HCT116 (cell line): Measurements from ENCODE around the gene RAD17. TPM values are rescaled to one million over a fixed set of nuclear protein-coding genes. Genes with fewer than 3 reads are reported as not detected.

Source experiments
- ATAC-seq: fragments of 200-7000 bp; cut with Tn5 transposase; 2 replicates; pipeline ENCODE4 v1.9.1; 2020; ENCODE audit warnings: mild to moderate bottlenecking, moderate library complexity
- BruUV-seq: library from RNA; stranded (reverse); fragments of 400-500 nt; replicated peaks from 2 replicates; lab custom pipeline; 2021; lab: Mats Ljungman, UMichigan
- CTCF ChIA-PET: fragments of 300-600 bp; sonication (Branson Sonifier 250); formaldehyde crosslinking; loops from one replicate; lab custom pipeline; 2021; ENCODE audit warnings: antibody characterized with exemption; lab: Charles Lee
- POLR2A ChIA-PET: fragments of 300-600, 350-600 bp; sonication (Branson Sonifier 250); formaldehyde crosslinking; loops from one replicate; lab custom pipeline; 2021; ENCODE audit warnings: antibody characterized with exemption; lab: Charles Lee
- RAD21 ChIA-PET, 2 experiments: fragments of 300-600 bp; sonication (Branson Sonifier 250); formaldehyde crosslinking; loops; one replicate each; lab custom pipeline; 2023; ENCODE audit warnings: low total read pairs in 2 of 2; ENCODE audit not compliant: uncharacterized antibody in 2 of 2, unreplicated experiment in 2 of 2, low non-redundant PET in 1 of 2; lab: Charles Lee
- DNase-seq: peaks from one replicate; pipeline ENCODE4 v3.0.0-alpha.2; 2010; ENCODE audit warnings: low read depth, low spot score
- H2AFZ ChIP-seq: fragments of 200-600 bp; shearing (Covaris generic), sonication (generic); 2 replicates; pipeline ENCODE4 v1.6.1; 2017; ENCODE audit warnings: low read depth, mixed run types, mixed read lengths, antibody characterized with exemption, low read length; ENCODE audit not compliant: poor library complexity, severe bottlenecking
- H3K27ac ChIP-seq: 2 replicates; pipeline ENCODE4 v1.5.1; 2012; ENCODE audit warnings: low read depth, low read length
- H3K27me3 ChIP-seq: fragments of 200-600 bp; sonication (generic); 2 replicates; pipeline ENCODE4 v1.6.1; 2016; ENCODE audit warnings: mixed run types, low read length, mixed read lengths; ENCODE audit not compliant: insufficient read depth
- H3K36me3 ChIP-seq, 2 experiments: fragments of 200-500 bp in 1 of 2; fragments of 200-600 bp in 1 of 2; sonication (Bioruptor generic) in 1 of 2; sonication (generic) in 1 of 2; 2 replicates each; pipeline versions ENCODE4 v1.5.1 to v1.6.1; 2014 to 2016; ENCODE audit warnings: low read length in 2 of 2, inconsistent platforms in 1 of 2, mixed read lengths in 1 of 2, mixed run types in 1 of 2; ENCODE audit not compliant: insufficient read depth in 2 of 2, control insufficient read depth in 1 of 2
- H3K4me1 ChIP-seq, 2 experiments: fragments of 200-600 bp in 1 of 2; sonication (generic) in 1 of 2; 2 replicates each; pipeline versions ENCODE4 v1.5.1 to v1.6.1; 2012 to 2017; ENCODE audit warnings: low read length in 2 of 2, inconsistent platforms in 1 of 2, mild to moderate bottlenecking in 1 of 2, mixed read lengths in 1 of 2, mixed run types in 1 of 2, moderate library complexity in 1 of 2; ENCODE audit not compliant: insufficient read depth in 2 of 2, control insufficient read depth in 1 of 2
- H3K4me2 ChIP-seq: fragments of 200-600 bp; sonication (generic); 2 replicates; pipeline ENCODE4 v1.6.1; 2017; ENCODE audit warnings: mixed run types, low read length, mixed read lengths
- H3K4me3 ChIP-seq, 2 experiments: fragments of 200-600 bp in 1 of 2; sonication (generic) in 1 of 2; replicated peaks in 1 of 2; 2 replicates each; pipeline ENCODE4 v1.5.1; 2011 to 2016; ENCODE audit warnings: low read length in 2 of 2, control low read depth in 1 of 2, low read depth in 1 of 2, mild to moderate bottlenecking in 1 of 2, mixed read lengths in 1 of 2, mixed run types in 1 of 2
- H3K79me2 ChIP-seq: fragments of 200-600 bp; sonication (generic); 2 replicates; pipeline ENCODE4 v1.6.1; 2017; ENCODE audit warnings: mild to moderate bottlenecking, mixed run types, low read length, moderate library complexity, mixed read lengths; ENCODE audit not compliant: insufficient read depth
- H3K9ac ChIP-seq: fragments of 200-600 bp; sonication (generic); 2 replicates; pipeline ENCODE4 v1.6.1; 2016; ENCODE audit warnings: low read length, mixed read lengths
- H3K9me2 ChIP-seq: fragments of 200-600 bp; sonication (generic), shearing (Covaris generic); 2 replicates; pipeline ENCODE4 v1.6.1; 2017; ENCODE audit warnings: mixed run types, mild to moderate bottlenecking, moderate library complexity; ENCODE audit not compliant: insufficient read depth
- H3K9me3 ChIP-seq, 2 experiments: fragments of 200-500 bp in 1 of 2; fragments of 200-600 bp in 1 of 2; sonication (Bioruptor generic) in 1 of 2; sonication (generic) in 1 of 2; 2 replicates each; pipeline ENCODE4 v1.6.1; 2014 to 2017; ENCODE audit warnings: low read length in 2 of 2, mixed read lengths in 2 of 2, inconsistent platforms in 1 of 2, low read depth in 1 of 2, mild to moderate bottlenecking in 1 of 2, mixed run types in 1 of 2, moderate library complexity in 1 of 2; ENCODE audit not compliant: control insufficient read depth in 1 of 2, insufficient read depth in 1 of 2
- H4K20me1 ChIP-seq: fragments of 200-600 bp; sonication (generic), shearing (Covaris generic); 2 replicates; pipeline ENCODE4 v1.6.1; 2017; ENCODE audit warnings: mixed run types, mild to moderate bottlenecking, moderate library complexity; ENCODE audit not compliant: insufficient read depth
- CBX3 ChIP-seq: IDR thresholded peaks from 2 replicates; pipeline ENCODE4 v1.6.1; 2012; ENCODE audit warnings: low read depth
- CEBPB ChIP-seq: IDR thresholded peaks from 2 replicates; pipeline ENCODE4 v1.6.1; 2012; ENCODE audit warnings: low read depth
- ELF1 ChIP-seq: IDR thresholded peaks from 2 replicates; pipeline ENCODE4 v1.6.1; 2012; ENCODE audit warnings: low read depth, borderline replicate concordance
- EZH2 ChIP-seq: fragments of 200-600 bp; sonication (generic); IDR thresholded peaks from 2 replicates; pipeline ENCODE4 v1.6.1; 2017; ENCODE audit warnings: antibody characterized with exemption, mixed run types
- EZH2phosphoT487 ChIP-seq: fragments of 200-600 bp; IDR thresholded peaks from 2 replicates; pipeline ENCODE4 v1.6.1; 2018; ENCODE audit warnings: antibody characterized with exemption, borderline replicate concordance
- FOSL1 ChIP-seq: IDR thresholded peaks from 2 replicates; pipeline ENCODE4 v1.6.1; 2012; ENCODE audit warnings: low read depth
- JUND ChIP-seq: IDR thresholded peaks from 2 replicates; pipeline ENCODE4 v1.6.1; 2012
- POLR2A ChIP-seq: IDR thresholded peaks from 2 replicates; pipeline ENCODE4 v1.7.0; 2011; ENCODE audit warnings: borderline replicate concordance; ENCODE audit not compliant: insufficient read depth, insufficient read length; ENCODE audit errors: extremely low read depth
- RAD21 ChIP-seq: IDR thresholded peaks from 2 replicates; pipeline ENCODE4 v1.6.1; 2012; ENCODE audit warnings: low read depth, mild to moderate bottlenecking
- REST ChIP-seq: IDR thresholded peaks from 2 replicates; pipeline ENCODE4 v1.6.1; 2012; ENCODE audit warnings: low read depth
- SIN3A ChIP-seq: IDR thresholded peaks from 2 replicates; pipeline ENCODE4 v1.6.1; 2012; ENCODE audit warnings: low read depth
- SP1 ChIP-seq: IDR thresholded peaks from 2 replicates; pipeline ENCODE4 v1.6.1; 2012; ENCODE audit warnings: low read depth
- SRF ChIP-seq: IDR thresholded peaks from 2 replicates; pipeline ENCODE4 v1.6.1; 2012; ENCODE audit warnings: low read depth
- YY1 ChIP-seq: IDR thresholded peaks from 2 replicates; pipeline ENCODE4 v1.6.1; 2011; ENCODE audit warnings: low read length, low read depth, moderate library complexity, mild to moderate bottlenecking; ENCODE audit not compliant: insufficient replicate concordance; ENCODE audit errors: extremely low read depth
- ZFX ChIP-seq: fragments of 450-650 bp; IDR thresholded peaks from 2 replicates; pipeline ENCODE4 v1.6.1; 2017
- intact Hi-C: fragments of 100-400 bp; cut with micrococcal nuclease; formaldehyde crosslinking; loops from 2 replicates; pipeline ENCODE4 v1.10.0; 2022
- total RNA-seq: library from RNA; stranded (reverse); gene quantifications from one replicate; pipeline ENCODE4 v1.2.1, GENCODE V29; 2021; ENCODE audit not compliant: unreplicated experiment
- TF ChIP-seq, protein P1 (sequence below): IDR thresholded peaks from 2 replicates; pipeline ENCODE4 v1.6.1; 2012
- TF ChIP-seq, protein P2 (sequence below): IDR thresholded peaks from 2 replicates; pipeline ENCODE4 v1.6.1; 2012
- TF ChIP-seq, protein P3 (sequence below): IDR thresholded peaks from 2 replicates; pipeline ENCODE4 v1.6.1; 2011; ENCODE audit warnings: mild to moderate bottlenecking, low read length, moderate library complexity; ENCODE audit not compliant: insufficient replicate concordance; ENCODE audit errors: extremely low read depth

The RAD17 gene
- total RNA-seq, 1 experiment from 2014 or later, result 29.0 TPM

DNA sequence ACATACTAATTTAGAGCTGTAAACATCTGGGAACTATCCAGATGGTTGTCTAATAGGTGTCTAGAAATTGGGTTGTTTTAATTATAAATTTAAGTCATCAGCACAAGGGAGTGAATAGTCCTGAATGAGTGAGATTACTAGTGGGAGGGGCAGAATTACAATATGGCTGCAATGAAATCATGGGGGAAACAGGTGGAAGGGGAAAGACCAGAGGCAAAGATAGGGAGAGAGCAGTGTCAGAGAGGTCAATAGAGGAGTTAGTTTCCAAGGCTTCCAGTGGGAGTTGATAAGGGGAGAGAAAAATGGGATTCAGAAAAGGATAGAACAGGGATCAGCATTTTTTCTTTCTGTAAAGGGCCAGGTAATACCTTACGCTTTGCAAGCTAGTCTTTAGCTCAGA, 9.2 kb upstream of the RAD17 start:
- Histone ChIP-seq H2AFZ (no peak overlapping the region), H3K9me2 (no peaks in the 10 kb centered on the region), H3K79me2 (peaks cover 63% of the 10 kb centered on the region), H3K9ac (no peak overlapping the region), H3K4me3 (no peak overlapping the region), H3K27me3 (no peaks in the 10 kb centered on the region), H3K36me3 (peaks cover 6 to 18% of the 10 kb centered on the region in 2 experiments; a peak in 2 of 4 replicates), H3K9me3 (no peaks in the 10 kb centered on the region), H3K4me1 (no peaks in the 10 kb centered on the region), H3K27ac (no peak overlapping the region), H4K20me1 (peaks cover 11% of the 10 kb centered on the region; the same call in 1 of the 2 replicates), H3K4me2 (no peak overlapping the region)
- CTCF ChIA-PET, result no interaction called here
- RAD21 ChIA-PET, result no interaction called here
- TF ChIP-seq CBX3 (no peak), RAD21 (no peak), SP1 (no peak), EZH2phosphoT487 (no peak), POLR2A (no peak), ELF1 (no peak), CEBPB (no peak), FOSL1 (no peak), YY1 (no peak), SIN3A (no peak), ZFX (no peak), JUND (no peak), REST (no peak), SRF (no peak), EZH2 (no peak)
- TF ChIP-seq, protein P1, sequence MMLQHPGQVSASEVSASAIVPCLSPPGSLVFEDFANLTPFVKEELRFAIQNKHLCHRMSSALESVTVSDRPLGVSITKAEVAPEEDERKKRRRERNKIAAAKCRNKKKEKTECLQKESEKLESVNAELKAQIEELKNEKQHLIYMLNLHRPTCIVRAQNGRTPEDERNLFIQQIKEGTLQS, result no peak
- TF ChIP-seq, protein P2, sequence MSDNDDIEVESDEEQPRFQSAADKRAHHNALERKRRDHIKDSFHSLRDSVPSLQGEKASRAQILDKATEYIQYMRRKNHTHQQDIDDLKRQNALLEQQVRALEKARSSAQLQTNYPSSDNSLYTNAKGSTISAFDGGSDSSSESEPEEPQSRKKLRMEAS, result no peak
- TF ChIP-seq, protein P3, sequence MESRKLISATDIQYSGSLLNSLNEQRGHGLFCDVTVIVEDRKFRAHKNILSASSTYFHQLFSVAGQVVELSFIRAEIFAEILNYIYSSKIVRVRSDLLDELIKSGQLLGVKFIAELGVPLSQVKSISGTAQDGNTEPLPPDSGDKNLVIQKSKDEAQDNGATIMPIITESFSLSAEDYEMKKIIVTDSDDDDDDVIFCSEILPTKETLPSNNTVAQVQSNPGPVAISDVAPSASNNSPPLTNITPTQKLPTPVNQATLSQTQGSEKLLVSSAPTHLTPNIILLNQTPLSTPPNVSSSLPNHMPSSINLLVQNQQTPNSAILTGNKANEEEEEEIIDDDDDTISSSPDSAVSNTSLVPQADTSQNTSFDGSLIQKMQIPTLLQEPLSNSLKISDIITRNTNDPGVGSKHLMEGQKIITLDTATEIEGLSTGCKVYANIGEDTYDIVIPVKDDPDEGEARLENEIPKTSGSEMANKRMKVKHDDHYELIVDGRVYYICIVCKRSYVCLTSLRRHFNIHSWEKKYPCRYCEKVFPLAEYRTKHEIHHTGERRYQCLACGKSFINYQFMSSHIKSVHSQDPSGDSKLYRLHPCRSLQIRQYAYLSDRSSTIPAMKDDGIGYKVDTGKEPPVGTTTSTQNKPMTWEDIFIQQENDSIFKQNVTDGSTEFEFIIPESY, result no peak
- intact Hi-C loops, result no loop called here
- no TSS peak for BruUV-seq
- ATAC-seq (no peak), DNase-seq (no peak)
- POLR2A ChIA-PET, result no interaction called here
